ENCODE results near the gene GLYATL3.

The GLYATL3 gene

GRCh38 chr6:49514571-49515484 is 15.1 kb downstream of the GLYATL3 start:
- DNase-seq, result no peak

GRCh38 chr6:49515485-49516146 is 15.9 kb downstream of the GLYATL3 start:
- no peak for DNase-seq

GRCh38 chr6:49516147-49516505 is 16.4 kb downstream of the GLYATL3 start:
- DNase-seq, result no peak

- no peak for DNase-seq
Measured at GRCh38 chr6:49517919-49518318, 18.2 kb downstream of the GLYATL3 start.

GRCh38 chr6:49519660-49520059 is 19.9 kb downstream of the GLYATL3 start:
- no peak for DNase-seq

GRCh38 chr6:49522710-49523593 is 23.2 kb downstream of the GLYATL3 start:
- DNase-seq, result no peak

- no peak for DNase-seq
Measured at GRCh38 chr6:49523901-49524300, 24.2 kb downstream of the GLYATL3 start.

- DNase-seq, result no peak
Measured at GRCh38 chr6:49524541-49524940, 24.8 kb downstream of the GLYATL3 start.

GRCh38 chr6:49526598-49526997 is 26.9 kb downstream of the GLYATL3 start:
- no peak for DNase-seq

- DNase-seq, result no peak
Measured at GRCh38 chr6:49527320-49527719, 27.6 kb downstream of the GLYATL3 start.

GRCh38 chr6:49528571-49528970 is 28.8 kb downstream of the GLYATL3 start:
- no peak for DNase-seq

- no peak for DNase-seq
Measured at GRCh38 chr6:49530141-49530776, 30.5 kb downstream of the GLYATL3 start.

- peak; percentile 49 for DNase-seq
Measured at GRCh38 chr6:49531774-49532569, 32.2 kb downstream of the GLYATL3 start.

- DNase-seq, result no peak
Measured at GRCh38 chr6:49535795-49536194, 36.1 kb downstream of the GLYATL3 start.

- no peak for DNase-seq
Measured at GRCh38 chr6:49539102-49539501, 39.4 kb downstream of the GLYATL3 start.

- no peak for DNase-seq
Measured at GRCh38 chr6:49540614-49541013, 40.9 kb downstream of the GLYATL3 start.

GRCh38 chr6:49541210-49541724 is 41.5 kb downstream of the GLYATL3 start:
- no peak for DNase-seq

GRCh38 chr6:49541936-49542335 is 42.2 kb downstream of the GLYATL3 start:
- no peak for DNase-seq

- DNase-seq, result no peak
Measured at GRCh38 chr6:49543087-49543858, 43.5 kb downstream of the GLYATL3 start.

GRCh38 chr6:49546331-49546730 is 46.6 kb downstream of the GLYATL3 start:
- no peak for DNase-seq
